Keratinocyte (primary cell): Measurements from ENCODE around the gene MRPL48. TPM values are rescaled to one million over a fixed set of nuclear protein-coding genes. Genes with fewer than 3 reads are reported as not detected.
A peak's percentile ranks its signal among the peaks of the same experiment; 100 is the strongest.

Experiments used
- DNase-seq: peaks from one replicate; pipeline ENCODE4 v3.0.0-alpha.2; 2011; ENCODE audit warnings: low read depth, missing footprints, low spot score
- FAIRE-seq: peaks from 2 replicates; lab custom pipeline; 2011; peaks lifted over from hg19 to GRCh38; lab: Jason Lieb, UNC
- H2AFZ ChIP-seq: 2 replicates; pipeline ENCODE4 v1.6.0; 2012; ENCODE audit warnings: low read length, control low read depth, inconsistent platforms; ENCODE audit not compliant: control insufficient read depth
- H3K27ac ChIP-seq: 2 replicates; pipeline ENCODE4 v1.5.1; 2011; ENCODE audit warnings: low read length; ENCODE audit not compliant: control insufficient read depth, insufficient read depth
- H3K27me3 ChIP-seq: 3 replicates; pipeline ENCODE4 v1.6.0; 2011; ENCODE audit warnings: low read length; ENCODE audit not compliant: control insufficient read depth, insufficient read depth; ENCODE audit errors: extremely low read depth
- H3K36me3 ChIP-seq, 2 experiments: 2 replicates in 1 of 2; 3 replicates in 1 of 2; pipeline ENCODE4 v1.5.1; 2011; ENCODE audit warnings: low read length in 2 of 2, mild to moderate bottlenecking in 1 of 2; ENCODE audit not compliant: control insufficient read depth in 2 of 2, insufficient read depth in 2 of 2; ENCODE audit errors: extremely low read depth in 1 of 2
- H3K4me1 ChIP-seq: 3 replicates; pipeline ENCODE4 v1.5.1; 2011; ENCODE audit warnings: low read length; ENCODE audit not compliant: control insufficient read depth, insufficient read depth; ENCODE audit errors: extremely low read depth
- H3K4me2 ChIP-seq: 3 replicates; pipeline ENCODE4 v1.6.0; 2011; ENCODE audit warnings: low read depth, low read length; ENCODE audit not compliant: control insufficient read depth, insufficient read depth; ENCODE audit errors: extremely low read depth
- H3K4me3 ChIP-seq, 3 experiments: fragments of 200-600 bp in 1 of 3; sonication (generic) in 1 of 3; 2 replicates in 2 of 3; 3 replicates in 1 of 3; pipeline ENCODE4 v1.5.1; 2011 to 2016; ENCODE audit warnings: low read length in 3 of 3, mild to moderate bottlenecking in 3 of 3, control low read depth in 2 of 3, inconsistent platforms in 1 of 3, low read depth in 1 of 3, mixed read lengths in 1 of 3, mixed run types in 1 of 3, moderate library complexity in 1 of 3; ENCODE audit not compliant: control insufficient read depth in 2 of 3, insufficient read depth in 2 of 3; ENCODE audit errors: extremely low read depth in 1 of 3
- H3K79me2 ChIP-seq: 2 replicates; pipeline ENCODE4 v1.6.0; 2012; ENCODE audit warnings: low read length; ENCODE audit not compliant: control insufficient read depth, insufficient read depth
- H3K9ac ChIP-seq: 3 replicates; pipeline ENCODE4 v1.6.0; 2011; ENCODE audit warnings: low read length; ENCODE audit not compliant: control insufficient read depth, insufficient read depth; ENCODE audit errors: extremely low read depth
- H3K9me1 ChIP-seq: 3 replicates; pipeline ENCODE4 v1.6.0; 2011; ENCODE audit warnings: low read length; ENCODE audit not compliant: control insufficient read depth, insufficient read depth; ENCODE audit errors: extremely low read depth
- H3K9me3 ChIP-seq: 2 replicates; pipeline ENCODE4 v1.5.1; 2012; ENCODE audit warnings: low read depth, low read length; ENCODE audit not compliant: control insufficient read depth
- H4K20me1 ChIP-seq: 3 replicates; pipeline ENCODE4 v1.6.0; 2011; ENCODE audit warnings: low read length; ENCODE audit not compliant: control insufficient read depth, insufficient read depth; ENCODE audit errors: extremely low read depth
- EZH2 ChIP-seq: IDR thresholded peaks from one replicate; pipeline ENCODE4 v1.6.1; 2012; ENCODE audit warnings: inconsistent platforms, mild to moderate bottlenecking, low read length, moderate library complexity
- dilution Hi-C: fragments of 300-500 bp; cut with MboI; formaldehyde crosslinking; loops from one replicate; pipeline ENCODE4 v1.7.0; 2020; ENCODE audit warnings: low sequenced_read_pairs; ENCODE audit not compliant: extremely low pct_ligation_motif_present
- polyA plus RNA-seq, 5 experiments: library from polyadenylated mRNA; depleted of rRNA in 3 of 5; stranded (reverse) in 3 of 5; stranded (forward) in 1 of 5; unstranded in 1 of 5; fragments of >200 nt; gene quantifications; 1 replicate in 1 of 5; 2 replicates in 3 of 5; 3 replicates in 1 of 5; pipeline versions ENCODE4 v1.2.1 to v1.2.3, GENCODE V29; 2011 to 2012; ENCODE audit warnings: missing spikeins in 2 of 5, low read depth in 1 of 5, low replicate concordance in 1 of 5
- TF ChIP-seq, protein P1 (sequence below), 3 experiments: IDR thresholded peaks in 1 of 3; conservative IDR thresholded peaks in 1 of 3; optimal IDR thresholded peaks in 1 of 3; 2 replicates in 2 of 3; 3 replicates in 1 of 3; pipeline versions ENCODE3 to v1.5.1; 2011; ENCODE audit warnings: low read length in 3 of 3, mild to moderate bottlenecking in 3 of 3, moderate library complexity in 2 of 3, control low read depth in 1 of 3, inconsistent platforms in 1 of 3; ENCODE audit not compliant: insufficient read depth in 2 of 3; ENCODE audit errors: extremely low read depth in 1 of 3

MRPL48 gene
- polyA plus RNA-seq, 1 donor (not counting 4 experiments of a cell fraction or from before 2014, with no cell fraction given): 72.2 TPM

DNA sequence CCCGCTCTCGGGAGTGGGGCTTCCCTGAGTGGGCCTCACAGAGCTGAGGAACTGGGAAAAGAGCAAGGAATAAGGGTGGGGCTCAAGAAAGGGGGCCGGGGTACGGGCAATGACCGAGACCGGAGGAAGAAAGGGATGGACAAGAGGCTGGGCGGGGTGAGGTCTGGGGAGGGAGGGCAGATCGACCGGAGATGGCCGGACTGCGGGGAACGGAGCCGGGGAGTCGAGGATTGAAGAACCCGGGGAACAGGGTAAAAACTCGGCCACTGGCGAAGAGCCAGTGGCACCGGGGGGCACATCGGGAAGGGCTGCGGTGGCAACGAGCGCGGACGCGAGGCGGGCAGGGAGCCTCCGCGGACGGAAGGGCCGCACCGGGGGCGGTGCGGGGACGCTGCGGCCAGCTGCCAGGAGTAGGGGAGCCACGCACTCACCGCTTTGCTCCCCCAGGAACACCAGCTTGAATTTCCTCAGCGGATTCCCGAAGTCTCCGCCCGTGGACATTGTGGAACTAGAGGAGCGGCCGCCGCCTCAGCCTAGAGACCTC, 27.5 kb upstream of the MRPL48 start:
- Histone ChIP-seq H3K36me3 (no peaks in the 10 kb centered on the region), H3K27ac (peak overlapping the region; percentile 84), H4K20me1 (no peaks in the 10 kb centered on the region), H3K9me3 (no peaks in the 10 kb centered on the region), H3K4me3 (peak overlapping the region; percentile 88 to 98 (median 92)), H3K4me2 (peak overlapping the region; percentile 95), H3K27me3 (no peaks in the 10 kb centered on the region), H3K79me2 (peaks cover 55% of the 10 kb centered on the region), H2AFZ (peak overlapping the region; percentile 86), H3K9ac (peak overlapping the region; percentile 79), H3K4me1 (peaks cover 19% of the 10 kb centered on the region), H3K9me1 (no peaks in the 10 kb centered on the region)
- DNase-seq (no peak), FAIRE-seq (no peak)
- TF ChIP-seq EZH2: no peak
- TF ChIP-seq, protein P1, sequence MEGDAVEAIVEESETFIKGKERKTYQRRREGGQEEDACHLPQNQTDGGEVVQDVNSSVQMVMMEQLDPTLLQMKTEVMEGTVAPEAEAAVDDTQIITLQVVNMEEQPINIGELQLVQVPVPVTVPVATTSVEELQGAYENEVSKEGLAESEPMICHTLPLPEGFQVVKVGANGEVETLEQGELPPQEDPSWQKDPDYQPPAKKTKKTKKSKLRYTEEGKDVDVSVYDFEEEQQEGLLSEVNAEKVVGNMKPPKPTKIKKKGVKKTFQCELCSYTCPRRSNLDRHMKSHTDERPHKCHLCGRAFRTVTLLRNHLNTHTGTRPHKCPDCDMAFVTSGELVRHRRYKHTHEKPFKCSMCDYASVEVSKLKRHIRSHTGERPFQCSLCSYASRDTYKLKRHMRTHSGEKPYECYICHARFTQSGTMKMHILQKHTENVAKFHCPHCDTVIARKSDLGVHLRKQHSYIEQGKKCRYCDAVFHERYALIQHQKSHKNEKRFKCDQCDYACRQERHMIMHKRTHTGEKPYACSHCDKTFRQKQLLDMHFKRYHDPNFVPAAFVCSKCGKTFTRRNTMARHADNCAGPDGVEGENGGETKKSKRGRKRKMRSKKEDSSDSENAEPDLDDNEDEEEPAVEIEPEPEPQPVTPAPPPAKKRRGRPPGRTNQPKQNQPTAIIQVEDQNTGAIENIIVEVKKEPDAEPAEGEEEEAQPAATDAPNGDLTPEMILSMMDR (optimal IDR thresholded peaks at IDR 0.05 in 1 of 3, IDR thresholded peaks at IDR 0.05 in 1 of 3, conservative IDR thresholded peaks at IDR 0.05 in 1 of 3; ENCODE audit: extremely low read depth in 1 of 3, insufficient read depth in 2 of 3, low read length in 3 of 3): no peak
- dilution Hi-C loops: no loop called here

DNA sequence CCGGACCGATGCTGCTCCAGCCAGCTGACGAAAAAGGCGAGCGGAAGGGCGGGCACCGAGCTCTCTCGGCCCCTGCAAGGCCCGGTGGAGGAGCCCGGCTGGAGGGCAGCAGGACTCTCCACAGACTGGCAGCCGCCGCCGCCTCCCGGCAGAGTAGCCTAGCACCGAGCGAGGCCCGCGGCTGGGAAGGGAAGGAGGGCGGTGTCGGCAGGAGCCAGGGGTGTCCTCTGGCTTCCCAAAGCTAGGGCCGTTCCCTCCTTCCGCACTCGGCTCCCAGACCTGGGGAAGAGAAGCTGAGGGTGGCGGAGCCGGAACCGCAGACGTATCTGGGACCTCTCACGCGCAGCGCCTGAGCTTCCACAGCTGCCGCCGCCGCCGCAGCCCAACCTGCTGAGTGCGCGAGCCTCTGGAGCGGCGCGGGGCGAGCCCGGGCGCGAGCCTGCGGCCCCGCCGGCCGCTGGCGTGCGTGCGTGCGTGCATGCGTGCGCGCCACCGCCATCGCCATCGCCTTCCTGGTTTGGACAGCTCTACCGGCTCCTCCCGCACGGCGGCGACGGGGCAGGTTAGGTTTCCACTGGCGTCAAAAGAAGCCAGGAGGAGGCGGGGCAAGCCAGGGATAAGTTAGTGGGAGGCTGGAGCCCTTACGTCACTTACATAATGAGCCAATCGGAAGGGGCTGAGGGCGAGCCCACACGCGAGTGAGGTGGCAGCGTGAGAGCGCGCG, 26.8 kb upstream of the MRPL48 start, which contains the start of gene RAB6A:
TSS of gene RAB6A (minus strand) at position 396 of the 724 bp plus-strand sequence. CDS start 439 bp downstream, outside the sequence.
- no peaks in the 10 kb centered on the region for H4K20me1 ChIP-seq
- H3K9ac ChIP-seq: peak within 1 kb of the TSS; percentile 79
- no peaks in the 10 kb centered on the region for H3K9me1 ChIP-seq
- dilution Hi-C loops: no loop called here
- no peak for TF ChIP-seq EZH2
- TF ChIP-seq, protein P1 (optimal IDR thresholded peaks at IDR 0.05 in 1 of 3, IDR thresholded peaks at IDR 0.05 in 1 of 3, conservative IDR thresholded peaks at IDR 0.05 in 1 of 3; ENCODE audit: extremely low read depth in 1 of 3, insufficient read depth in 2 of 3, low read length in 3 of 3): peak in 2 of 3 experiments; percentile 27 to 40
- H3K36me3 ChIP-seq: no peaks in the 10 kb centered on the region
- peak within 1 kb of the TSS; percentile 84 for H3K27ac ChIP-seq
- H3K79me2 ChIP-seq: peaks cover 49% of the 10 kb centered on the region
- peak within 1 kb of the TSS; percentile 95 for H3K4me2 ChIP-seq
- peak within 1 kb of the TSS; percentile 86 for H2AFZ ChIP-seq
- peaks cover 19% of the 10 kb centered on the region for H3K4me1 ChIP-seq
- no peaks in the 10 kb centered on the region for H3K9me3 ChIP-seq
- peak within 1 kb of the TSS; percentile 88 to 98 (median 92) for H3K4me3 ChIP-seq
- FAIRE-seq (peak; percentile 69), DNase-seq (peak; percentile 89)
- no peaks in the 10 kb centered on the region for H3K27me3 ChIP-seq
